ENCODE measurements around the gene LYST. TPM values are rescaled to one million over a fixed set of nuclear protein-coding genes. Genes with fewer than 3 reads are reported as not detected.
"Not testable (repeated sequence)": the region's sequence is repeated elsewhere in the genome, so short reads cannot be mapped to it uniquely, and the experiment has no call there.

The LYST gene
- total RNA-seq, 1 donor, result 30.4 TPM

DNA sequence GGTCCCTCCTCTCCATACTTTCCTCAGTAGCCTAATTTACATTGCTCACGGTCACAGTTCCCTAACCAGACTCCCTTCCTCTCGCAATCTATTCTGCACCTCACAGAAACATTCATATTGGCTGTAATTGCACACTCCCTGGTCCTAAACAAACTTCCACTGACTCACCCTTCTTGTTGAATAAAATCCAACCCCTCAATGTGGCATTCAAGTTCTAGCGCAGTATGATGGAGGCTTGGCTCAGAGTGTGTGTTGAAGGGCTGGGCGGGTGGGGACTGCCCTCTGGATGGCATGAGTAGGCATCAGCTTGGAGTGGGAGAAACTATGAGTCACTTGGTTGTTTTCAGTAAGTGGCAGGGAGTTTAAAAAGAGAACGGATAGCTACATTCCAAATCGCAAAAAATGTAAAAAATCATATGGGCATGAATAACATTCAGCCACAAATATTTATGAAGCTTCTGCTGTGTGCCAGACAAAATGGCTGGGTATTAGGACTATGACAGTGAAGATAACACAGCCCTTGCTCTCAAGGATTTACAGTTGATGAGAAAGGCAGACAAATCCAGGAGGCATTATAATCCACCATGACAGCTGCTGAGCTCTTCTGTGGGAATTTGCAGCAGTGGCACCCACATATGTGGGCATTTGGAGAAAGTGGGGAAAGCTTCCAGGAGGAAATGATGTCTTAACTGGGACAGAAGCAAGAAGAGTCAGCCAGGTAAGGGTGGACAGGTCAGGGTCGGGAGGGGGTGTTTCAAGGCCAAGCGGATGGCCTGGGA is 42.2 kb upstream of the LYST start:
- peak; percentile 81 for DNase-seq (ENCODE audit: low read depth)
- TF ChIP-seq, protein P1, sequence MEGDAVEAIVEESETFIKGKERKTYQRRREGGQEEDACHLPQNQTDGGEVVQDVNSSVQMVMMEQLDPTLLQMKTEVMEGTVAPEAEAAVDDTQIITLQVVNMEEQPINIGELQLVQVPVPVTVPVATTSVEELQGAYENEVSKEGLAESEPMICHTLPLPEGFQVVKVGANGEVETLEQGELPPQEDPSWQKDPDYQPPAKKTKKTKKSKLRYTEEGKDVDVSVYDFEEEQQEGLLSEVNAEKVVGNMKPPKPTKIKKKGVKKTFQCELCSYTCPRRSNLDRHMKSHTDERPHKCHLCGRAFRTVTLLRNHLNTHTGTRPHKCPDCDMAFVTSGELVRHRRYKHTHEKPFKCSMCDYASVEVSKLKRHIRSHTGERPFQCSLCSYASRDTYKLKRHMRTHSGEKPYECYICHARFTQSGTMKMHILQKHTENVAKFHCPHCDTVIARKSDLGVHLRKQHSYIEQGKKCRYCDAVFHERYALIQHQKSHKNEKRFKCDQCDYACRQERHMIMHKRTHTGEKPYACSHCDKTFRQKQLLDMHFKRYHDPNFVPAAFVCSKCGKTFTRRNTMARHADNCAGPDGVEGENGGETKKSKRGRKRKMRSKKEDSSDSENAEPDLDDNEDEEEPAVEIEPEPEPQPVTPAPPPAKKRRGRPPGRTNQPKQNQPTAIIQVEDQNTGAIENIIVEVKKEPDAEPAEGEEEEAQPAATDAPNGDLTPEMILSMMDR (IDR thresholded peaks at IDR 0.05; ENCODE audit: insufficient read depth, low read length), result no peak
- no peak overlapping the region for H3K4me3 ChIP-seq (ENCODE audit: low read depth, low read length)

DNA sequence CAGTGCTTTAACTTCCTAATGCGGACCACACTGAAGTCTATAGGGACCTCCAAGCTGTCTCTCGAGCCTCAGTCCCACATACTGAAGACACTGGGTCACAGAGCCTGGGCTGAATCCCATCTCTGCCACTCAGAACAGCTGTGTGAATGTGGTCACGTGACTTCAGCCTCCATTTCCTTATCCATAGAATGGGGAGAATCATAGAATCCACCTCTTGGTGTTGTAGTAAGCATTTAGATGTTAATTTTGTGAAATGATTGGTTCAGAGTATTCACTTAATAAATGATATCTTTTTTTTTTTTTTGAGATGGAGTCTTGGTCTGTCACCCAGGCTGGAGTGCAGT is 41.2 kb upstream of the LYST start:
- TF ChIP-seq, protein P1 (IDR thresholded peaks at IDR 0.05; ENCODE audit: insufficient read depth, low read length), result no peak
- DNase-seq (ENCODE audit: low read depth), result no peak
- H3K4me3 ChIP-seq (ENCODE audit: low read depth, low read length), result no peak overlapping the region

DNA sequence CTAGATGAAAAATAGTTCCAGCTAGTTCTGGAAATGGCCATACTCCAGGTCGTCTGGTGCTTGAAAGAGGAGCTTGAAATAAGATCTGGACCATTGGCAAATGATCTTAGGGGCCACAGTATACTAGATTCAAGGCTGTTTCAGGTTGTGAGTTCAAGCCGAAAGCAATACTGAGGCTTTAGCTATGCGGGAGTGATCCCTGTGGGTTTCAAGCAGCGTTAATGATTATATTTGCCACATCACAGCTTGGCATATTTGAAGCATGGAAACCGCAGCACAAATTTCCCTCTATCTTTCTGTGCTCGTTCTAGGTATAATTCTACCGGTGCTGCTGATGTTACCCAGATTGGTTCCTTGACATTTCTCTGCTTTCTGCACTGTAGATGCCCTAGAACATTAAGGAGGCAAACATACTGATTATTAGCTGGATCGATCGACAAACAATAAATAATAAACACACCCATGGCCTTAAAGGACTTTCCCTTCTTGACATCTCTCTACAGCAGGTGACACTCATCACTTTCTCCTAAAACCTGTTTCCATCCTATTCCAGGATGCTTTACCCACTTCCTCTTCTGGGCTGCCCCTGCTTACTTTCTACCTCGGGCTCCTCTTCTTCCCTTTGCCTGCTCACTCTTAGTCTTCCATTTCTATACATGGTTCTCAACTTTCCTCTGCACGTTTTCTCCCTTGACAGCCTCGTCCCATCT is 40.6 kb upstream of the LYST start:
- H3K4me3 ChIP-seq (ENCODE audit: low read depth, low read length), result no peak overlapping the region
- DNase-seq (ENCODE audit: low read depth), result no peak
- TF ChIP-seq, protein P1 (IDR thresholded peaks at IDR 0.05; ENCODE audit: insufficient read depth, low read length), result no peak

DNA sequence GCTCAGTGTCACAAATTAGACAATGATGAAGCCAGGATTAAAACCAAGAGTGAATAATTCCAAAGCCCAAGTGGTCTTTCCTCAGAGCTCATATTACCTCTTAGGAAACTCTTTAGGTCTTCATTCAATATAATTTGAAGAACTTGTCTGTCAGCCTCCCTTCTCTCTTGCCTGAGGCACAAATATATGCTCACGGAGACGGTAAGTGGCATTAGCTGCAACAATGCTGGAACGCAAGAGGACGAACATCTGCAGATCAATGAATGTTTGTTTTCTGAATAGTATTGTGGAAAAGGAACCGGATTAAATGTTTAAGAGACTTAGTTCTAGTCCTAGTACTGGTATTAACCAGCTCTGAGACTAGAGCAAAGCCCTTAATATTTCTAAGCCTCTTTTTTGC is 39.7 kb upstream of the LYST start:
- TF ChIP-seq, protein P1 (IDR thresholded peaks at IDR 0.05; ENCODE audit: insufficient read depth, low read length), result no peak
- DNase-seq (ENCODE audit: low read depth), result no peak
- H3K4me3 ChIP-seq (ENCODE audit: low read depth, low read length), result no peak overlapping the region

DNA sequence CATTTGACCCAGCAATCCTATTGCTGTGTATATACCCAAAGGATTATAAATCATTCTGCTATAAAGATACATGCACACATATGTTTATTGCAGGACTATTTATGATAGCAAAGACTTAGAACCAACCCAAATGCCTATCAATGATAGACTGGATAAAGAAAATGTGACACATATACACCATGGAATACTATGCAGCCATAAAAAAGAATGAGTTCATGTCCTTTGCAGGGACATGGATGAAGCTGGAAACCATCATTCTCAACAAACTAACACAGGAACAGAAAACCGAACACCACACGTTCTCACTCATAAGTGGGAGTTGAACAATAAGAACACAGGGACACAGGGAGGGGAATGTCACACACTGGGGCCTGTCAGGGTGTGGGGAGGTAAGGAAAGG is 37.1 kb upstream of the LYST start:
- not testable (repeated sequence) for H3K4me3 ChIP-seq (ENCODE audit: low read depth, low read length); DNase-seq (ENCODE audit: low read depth)

DNA sequence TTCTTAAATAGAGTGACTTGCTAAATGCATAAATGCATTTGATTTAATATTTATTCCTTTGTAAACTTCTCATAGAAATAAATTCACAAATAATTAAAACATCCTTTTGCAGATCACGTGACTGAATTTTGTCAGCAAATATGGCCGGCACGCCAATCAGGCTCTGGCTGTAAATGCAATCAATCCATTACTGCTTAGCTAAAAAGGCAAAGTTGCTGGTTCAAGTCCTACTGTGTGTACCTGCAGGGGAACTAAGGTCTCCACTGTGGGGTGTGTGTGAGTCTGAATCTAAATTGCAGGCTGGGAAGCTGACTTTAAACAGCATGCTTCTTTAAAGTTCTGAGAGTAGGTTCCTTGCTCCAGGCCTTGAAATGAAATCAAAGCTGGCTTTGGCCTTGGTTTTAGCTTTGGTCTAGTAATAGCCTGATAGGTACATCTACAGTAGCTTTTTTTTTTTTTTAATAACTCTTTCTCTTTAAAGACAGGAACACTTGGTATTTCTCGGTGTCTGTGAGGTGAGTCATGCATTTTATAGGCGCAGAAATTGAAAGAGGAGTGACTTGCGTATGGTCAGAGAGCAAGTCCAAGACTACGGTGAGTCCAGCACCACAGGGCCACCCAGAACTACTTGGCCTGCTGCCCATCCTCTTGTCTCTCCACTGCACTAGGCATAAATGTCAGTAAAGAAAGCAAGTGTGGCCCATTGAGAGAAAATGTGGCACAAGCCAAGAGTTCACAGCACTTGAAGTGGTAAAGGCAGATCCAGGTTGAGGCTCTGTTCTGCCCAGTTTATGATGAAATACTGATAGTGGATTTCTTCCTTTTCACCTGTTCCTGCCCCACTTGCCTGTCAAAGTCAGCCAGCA is 36.2 kb upstream of the LYST start:
- H3K4me3 ChIP-seq (ENCODE audit: low read depth, low read length), result no peak overlapping the region
- TF ChIP-seq, protein P1 (IDR thresholded peaks at IDR 0.05; ENCODE audit: insufficient read depth, low read length), result no peak
- peak; percentile 80 for DNase-seq (ENCODE audit: low read depth)

DNA sequence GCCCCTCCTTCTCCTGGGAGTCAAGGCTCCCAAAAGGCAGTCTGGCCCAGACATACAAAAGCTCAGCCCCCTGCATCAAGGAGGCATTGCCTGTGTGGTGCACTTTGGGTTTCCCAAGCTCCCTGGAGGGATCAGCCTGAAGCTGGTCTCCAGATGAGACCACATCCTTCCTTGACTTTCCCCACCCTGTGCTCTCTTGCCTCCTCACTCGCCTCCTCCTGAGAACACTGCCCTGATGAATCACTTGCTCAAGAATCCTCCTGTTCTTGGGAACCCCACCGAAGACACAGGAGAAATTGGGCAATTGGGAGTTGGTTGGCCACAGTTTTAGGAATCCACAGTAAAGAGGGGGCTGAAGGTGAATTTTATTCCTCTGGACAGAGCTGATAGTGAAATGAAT is 34.8 kb upstream of the LYST start:
- H3K4me3 ChIP-seq (ENCODE audit: low read depth, low read length), result no peak overlapping the region
- TF ChIP-seq, protein P1 (IDR thresholded peaks at IDR 0.05; ENCODE audit: insufficient read depth, low read length), result no peak
- DNase-seq (ENCODE audit: low read depth), result peak; percentile 66
